Measurements from ENCODE around the gene CCPG1. TPM values are rescaled to one million over a fixed set of nuclear protein-coding genes. Genes with fewer than 3 reads are reported as not detected.
"Not testable (repeated sequence)": the region's sequence is repeated elsewhere in the genome, so short reads cannot be mapped to it uniquely, and the experiment has no call there.

The CCPG1 gene
- total RNA-seq, 2 donors from 2014 or later: 64.3 to 71.9 TPM

DNA sequence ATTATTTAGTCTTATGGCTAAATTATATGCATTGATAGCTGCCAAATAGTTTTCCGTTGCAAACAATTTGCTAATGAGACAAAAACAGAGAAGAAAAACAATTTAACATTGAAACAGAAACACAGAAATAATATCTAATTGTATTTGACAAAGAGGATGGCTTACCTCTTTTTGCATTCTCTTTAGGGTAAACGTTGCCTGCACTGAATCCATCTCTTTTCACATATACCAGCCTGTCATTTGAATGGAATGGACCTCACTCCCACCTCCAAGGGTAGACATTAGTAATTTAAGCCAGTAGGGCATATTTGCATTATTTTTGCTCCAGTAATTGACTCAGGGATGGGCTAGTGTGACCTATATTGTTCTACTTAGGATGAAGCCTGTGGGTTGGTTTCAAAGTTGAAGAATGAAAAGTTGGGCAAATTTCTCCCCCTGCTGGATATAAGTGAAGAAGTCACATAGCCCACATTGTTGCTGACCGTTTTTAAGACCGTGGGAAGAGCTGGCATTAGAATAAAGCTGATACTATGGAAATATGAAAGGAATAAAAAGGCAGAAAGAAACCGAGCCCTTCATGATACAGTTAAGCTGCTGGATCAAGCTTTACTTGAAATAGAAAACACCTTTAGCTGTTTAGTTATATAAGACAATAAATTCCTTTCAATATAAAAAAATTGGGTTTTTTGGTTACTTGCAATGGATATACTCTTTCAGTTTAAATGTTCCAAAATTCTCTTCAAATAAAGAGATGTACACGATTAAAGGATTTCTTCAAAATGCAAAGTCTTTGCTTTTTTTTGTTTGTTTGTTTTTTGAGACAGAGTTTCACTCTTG lies 27.0 kb upstream of the CCPG1 start:
- Histone ChIP-seq H3K4me3 (no peak overlapping the region), H3K27ac (no peak overlapping the region), H3K9me3 (no peaks in the 10 kb centered on the region), H3K4me1 (no peaks in the 10 kb centered on the region), H3K27me3 (no peaks in the 10 kb centered on the region), H3K36me3 (replicated peaks in 1 of 2; ENCODE audit: insufficient read depth in 1 of 2, low read depth in 2 of 2) (no peaks in the 10 kb centered on the region)
- TF ChIP-seq, protein P1, sequence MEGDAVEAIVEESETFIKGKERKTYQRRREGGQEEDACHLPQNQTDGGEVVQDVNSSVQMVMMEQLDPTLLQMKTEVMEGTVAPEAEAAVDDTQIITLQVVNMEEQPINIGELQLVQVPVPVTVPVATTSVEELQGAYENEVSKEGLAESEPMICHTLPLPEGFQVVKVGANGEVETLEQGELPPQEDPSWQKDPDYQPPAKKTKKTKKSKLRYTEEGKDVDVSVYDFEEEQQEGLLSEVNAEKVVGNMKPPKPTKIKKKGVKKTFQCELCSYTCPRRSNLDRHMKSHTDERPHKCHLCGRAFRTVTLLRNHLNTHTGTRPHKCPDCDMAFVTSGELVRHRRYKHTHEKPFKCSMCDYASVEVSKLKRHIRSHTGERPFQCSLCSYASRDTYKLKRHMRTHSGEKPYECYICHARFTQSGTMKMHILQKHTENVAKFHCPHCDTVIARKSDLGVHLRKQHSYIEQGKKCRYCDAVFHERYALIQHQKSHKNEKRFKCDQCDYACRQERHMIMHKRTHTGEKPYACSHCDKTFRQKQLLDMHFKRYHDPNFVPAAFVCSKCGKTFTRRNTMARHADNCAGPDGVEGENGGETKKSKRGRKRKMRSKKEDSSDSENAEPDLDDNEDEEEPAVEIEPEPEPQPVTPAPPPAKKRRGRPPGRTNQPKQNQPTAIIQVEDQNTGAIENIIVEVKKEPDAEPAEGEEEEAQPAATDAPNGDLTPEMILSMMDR (IDR thresholded peaks at IDR 0.05): peak in 6 of 7 experiments; percentile 26 to 54 (median 42)
- no peak for TF ChIP-seq POLR2A (IDR thresholded peaks at IDR 0.05)
- 36 to 38% methylated on average over 6 of the region's 6 CpGs for WGBS, 2 donors
- ATAC-seq (no peak), DNase-seq (peak in 1 of 4 donors; percentile 9)
- intact Hi-C loops (cut with DNase I): no loop called here

DNA sequence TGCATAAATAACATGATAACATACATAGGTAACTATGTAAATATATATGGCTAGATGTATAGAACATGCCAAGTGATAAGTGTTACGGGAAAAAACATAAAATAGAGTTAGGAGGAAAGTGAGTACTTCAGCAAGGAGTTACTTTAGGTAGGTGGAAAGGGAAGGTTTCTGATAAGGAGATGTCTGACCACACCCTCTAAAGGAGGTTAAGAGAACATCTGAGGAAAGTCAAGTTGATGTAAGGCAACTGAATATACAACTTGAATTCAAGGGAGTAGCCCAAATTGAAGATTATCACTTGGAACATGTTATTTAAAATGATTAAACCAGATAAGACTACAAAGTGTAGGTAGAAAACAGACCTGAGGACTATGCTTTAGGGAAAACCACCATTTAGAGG lies 13.9 kb upstream of the CCPG1 start:
- Histone ChIP-seq H3K36me3 (replicated peaks in 1 of 2; ENCODE audit: insufficient read depth in 1 of 2, low read depth in 2 of 2) (no peaks in the 10 kb centered on the region), H3K4me3 (no peak overlapping the region), H3K27ac (no peak overlapping the region), H3K9me3 (no peaks in the 10 kb centered on the region), H3K4me1 (no peaks in the 10 kb centered on the region), H3K27me3 (no peaks in the 10 kb centered on the region)
- no peak for DNase-seq
- intact Hi-C loops (cut with DNase I): no loop called here
- no peak for ATAC-seq
- 0% methylated on average over 1 of the region's 1 CpG for WGBS, 2 donors
- no peak for TF ChIP-seq POLR2A (IDR thresholded peaks at IDR 0.05)
- TF ChIP-seq, protein P1 (IDR thresholded peaks at IDR 0.05): no peak

DNA sequence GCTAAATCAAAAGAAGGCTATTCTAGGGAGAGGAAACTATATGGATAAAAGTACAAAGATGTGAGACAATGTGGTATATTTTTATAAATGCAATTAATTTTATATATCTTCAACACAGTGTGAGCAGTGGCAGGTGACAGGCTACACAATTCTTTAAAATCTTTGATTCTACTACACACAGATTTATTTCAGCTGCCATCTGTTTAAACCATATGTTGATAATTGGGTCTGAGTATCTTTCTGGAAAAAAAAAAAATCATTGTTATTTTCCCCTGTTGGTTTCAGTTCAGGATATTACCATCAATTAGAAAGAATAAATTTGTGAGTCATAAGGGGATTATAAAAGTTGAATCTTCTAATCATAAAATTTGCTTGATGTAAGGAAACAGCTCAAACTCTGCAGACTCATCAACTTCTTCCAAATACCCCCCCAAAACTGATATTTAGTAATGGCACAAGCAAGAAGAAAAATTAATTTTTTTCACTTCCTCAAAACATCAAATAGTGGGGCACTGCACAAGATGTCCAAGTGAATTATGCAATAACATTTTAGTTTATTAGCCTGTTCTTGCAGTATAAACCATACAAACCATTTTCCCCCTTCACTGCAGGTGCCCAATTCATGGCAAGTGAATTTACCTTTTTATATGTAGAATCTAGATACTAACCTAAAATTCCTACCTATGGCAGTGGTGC lies 12.2 kb upstream of the CCPG1 start:
- Histone ChIP-seq H3K27ac (no peak overlapping the region), H3K9me3 (no peaks in the 10 kb centered on the region), H3K27me3 (no peaks in the 10 kb centered on the region), H3K4me1 (no peaks in the 10 kb centered on the region), H3K4me3 (no peak overlapping the region), H3K36me3 (replicated peaks in 1 of 2; ENCODE audit: insufficient read depth in 1 of 2, low read depth in 2 of 2) (no peaks in the 10 kb centered on the region)
- intact Hi-C loops (cut with DNase I): no loop called here
- ATAC-seq: no peak
- TF ChIP-seq POLR2A (IDR thresholded peaks at IDR 0.05): no peak
- TF ChIP-seq, protein P1 (IDR thresholded peaks at IDR 0.05): no peak
- DNase-seq: no peak

DNA sequence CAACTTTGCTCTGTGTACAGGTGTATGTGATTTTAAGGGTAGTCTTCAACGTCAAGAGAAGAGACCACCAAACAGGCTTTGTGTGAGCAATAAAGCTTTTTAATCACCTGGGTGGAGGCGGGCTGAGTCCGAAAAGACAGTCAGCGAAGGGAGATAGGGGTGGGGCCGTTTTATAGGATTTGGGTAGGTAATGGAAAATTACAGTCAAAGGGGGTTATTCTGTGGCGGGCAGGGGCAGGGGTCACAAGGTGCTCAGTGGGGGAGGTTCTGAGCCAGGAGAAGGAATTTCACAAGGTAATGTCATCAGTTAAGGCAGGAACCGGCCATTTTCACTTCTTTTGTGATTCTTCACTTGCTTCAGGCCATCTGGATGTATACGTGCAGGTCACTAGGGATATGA lies 9.5 kb upstream of the CCPG1 start:
- H3K36me3 ChIP-seq (replicated peaks in 1 of 2; ENCODE audit: insufficient read depth in 1 of 2, low read depth in 2 of 2); H3K9me3 ChIP-seq; H3K4me1 ChIP-seq; DNase-seq; H3K27me3 ChIP-seq; ATAC-seq; H3K27ac ChIP-seq; intact Hi-C loops (cut with DNase I); H3K4me3 ChIP-seq: not testable (repeated sequence)
- 85 to 87% methylated on average over 8 of the region's 8 CpGs for WGBS, 2 donors

DNA sequence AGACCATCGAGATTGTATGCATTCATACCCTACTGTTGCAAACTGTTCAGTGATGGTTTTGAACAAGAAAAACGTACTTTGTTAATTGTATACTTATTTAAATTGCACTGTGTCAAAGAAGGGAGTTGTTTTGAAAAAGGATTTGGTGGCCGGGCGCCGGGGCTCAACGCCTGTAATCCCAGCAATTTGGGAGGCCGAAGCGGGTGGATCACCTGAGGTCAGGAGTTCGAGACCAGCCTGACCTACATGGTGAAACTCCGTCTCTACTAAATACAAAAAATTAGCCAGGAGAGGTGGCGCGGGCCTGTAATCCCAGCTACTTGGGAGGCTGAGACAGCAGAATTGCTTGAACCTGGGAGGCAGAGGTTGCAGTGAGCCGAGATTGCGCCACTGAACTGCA lies 817 bp upstream of the CCPG1 start:
- Histone ChIP-seq H3K4me1 (peaks cover 35% of the 10 kb centered on the region), H3K4me3 (peak overlapping the region in 1 of 2 donors; percentile 53), H3K27ac (peak overlapping the region; percentile 71 to 99 (median 92))
- 42 to 43% methylated on average over 14 of the region's 14 CpGs for WGBS, 2 donors
- H3K36me3 ChIP-seq (replicated peaks in 1 of 2; ENCODE audit: insufficient read depth in 1 of 2, low read depth in 2 of 2); DNase-seq; H3K27me3 ChIP-seq; intact Hi-C loops (cut with DNase I); H3K9me3 ChIP-seq; ATAC-seq: not testable (repeated sequence)
